ENCODE data around the gene CRIP3. TPM values are rescaled to one million over a fixed set of nuclear protein-coding genes. Genes with fewer than 3 reads are reported as not detected.

The CRIP3 gene
- total RNA-seq, 4 donors from 2014 or later = 2.2 to 3.4 (median 2.6) TPM; not detected in 1

- TF ChIP-seq EP300 (IDR thresholded peaks at IDR 0.05) (no peak), CTCF (IDR thresholded peaks at IDR 0.05) (no peak), POLR2AphosphoS5 (IDR thresholded peaks at IDR 0.05) (no peak), POLR2A (IDR thresholded peaks at IDR 0.05) (no peak)
- no peaks in the 10 kb centered on the region for H3K9me3 ChIP-seq
- H3K27me3 ChIP-seq = peaks cover 47% of the 10 kb centered on the region
- WGBS = 84% methylated on average over 7 of the region's 10 CpGs
- no peaks in the 10 kb centered on the region for H3K36me3 ChIP-seq
- no peak overlapping the region for H3K27ac ChIP-seq
- no peak overlapping the region for H3K4me3 ChIP-seq
- DNase-seq (ENCODE audit: low spot score in 2 of 2) = no peak
- H3K4me1 ChIP-seq = peaks cover 9% of the 10 kb centered on the region
Observed at GRCh38 chr6:43286980-43287716, 21.5 kb downstream of the CRIP3 start.

GRCh38 chr6:43286456-43286979, 22.1 kb downstream of the CRIP3 start:
- WGBS = 93% methylated on average over 3 of the region's 6 CpGs
- H3K27ac ChIP-seq = no peak overlapping the region
- peaks cover 9% of the 10 kb centered on the region for H3K4me1 ChIP-seq
- peaks cover 47% of the 10 kb centered on the region for H3K27me3 ChIP-seq
- TF ChIP-seq POLR2AphosphoS5 (IDR thresholded peaks at IDR 0.05) = no peak
- TF ChIP-seq CTCF (IDR thresholded peaks at IDR 0.05) = no peak
- TF ChIP-seq POLR2A (IDR thresholded peaks at IDR 0.05) = no peak
- no peak for TF ChIP-seq EP300 (IDR thresholded peaks at IDR 0.05)
- no peak for DNase-seq (ENCODE audit: low spot score in 2 of 2)
- H3K36me3 ChIP-seq = no peaks in the 10 kb centered on the region
- H3K4me3 ChIP-seq = no peak overlapping the region
- no peaks in the 10 kb centered on the region for H3K9me3 ChIP-seq

- no peak for DNase-seq (ENCODE audit: low spot score in 2 of 2)
- peaks cover 47% of the 10 kb centered on the region for H3K27me3 ChIP-seq
- TF ChIP-seq POLR2A (IDR thresholded peaks at IDR 0.05) (no peak), POLR2AphosphoS5 (IDR thresholded peaks at IDR 0.05) (no peak), EP300 (IDR thresholded peaks at IDR 0.05) (no peak), CTCF (IDR thresholded peaks at IDR 0.05) (no peak)
- no peaks in the 10 kb centered on the region for H3K36me3 ChIP-seq
- H3K4me1 ChIP-seq = peaks cover 9% of the 10 kb centered on the region
- no CpG with 5 or more reads among the region's 5 CpGs for WGBS
- H3K27ac ChIP-seq = no peak overlapping the region
- H3K4me3 ChIP-seq = no peak overlapping the region
- no peaks in the 10 kb centered on the region for H3K9me3 ChIP-seq
Observed at GRCh38 chr6:43285832-43286231, 22.8 kb downstream of the CRIP3 start.

DNA sequence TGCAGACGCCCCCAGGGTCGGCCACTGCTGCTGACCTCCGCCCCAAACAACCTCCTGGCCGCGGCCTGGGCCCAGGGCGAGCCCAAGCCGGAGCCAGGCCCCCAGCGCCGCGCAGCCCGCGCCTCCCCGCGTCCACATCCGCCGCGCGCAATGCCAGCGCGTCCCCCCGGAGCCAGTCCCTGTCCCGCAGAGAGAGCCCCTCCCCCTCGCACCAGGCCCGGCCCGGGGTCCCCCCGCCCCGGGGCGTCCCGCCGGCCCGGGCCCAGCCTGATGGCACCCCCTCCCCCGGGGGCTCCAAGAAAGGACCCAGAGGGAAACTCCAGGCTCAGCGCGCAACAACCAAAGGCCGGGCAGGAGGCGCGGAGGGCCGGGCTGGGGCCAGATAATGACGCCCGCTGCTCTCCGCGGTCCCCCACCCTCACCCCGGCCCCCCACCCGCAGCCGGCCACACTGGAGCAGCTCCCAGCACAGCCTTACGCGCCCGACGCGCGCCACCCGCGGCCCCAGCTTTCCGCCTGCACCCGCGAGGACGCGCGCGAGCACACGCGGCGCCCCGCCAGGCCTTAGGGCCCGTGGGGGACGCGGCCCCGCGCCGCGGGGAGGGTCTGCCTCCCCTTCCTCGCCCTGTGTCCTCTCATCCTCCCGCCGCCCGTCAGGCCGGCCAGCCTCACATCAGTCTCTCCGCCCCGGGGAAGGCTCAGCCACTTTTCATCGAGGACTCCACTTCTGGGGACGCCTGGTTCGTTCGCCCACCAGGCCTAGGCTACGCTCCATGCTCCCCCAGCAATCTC, 23.4 kb downstream of the CRIP3 start:
- H3K4me3 ChIP-seq = peak overlapping the region; percentile 19
- peaks cover 9% of the 10 kb centered on the region for H3K4me1 ChIP-seq
- 14% methylated on average over 26 of the region's 83 CpGs for WGBS
- TF ChIP-seq POLR2AphosphoS5 (IDR thresholded peaks at IDR 0.05) (no peak), CTCF (IDR thresholded peaks at IDR 0.05) (no peak), POLR2A (IDR thresholded peaks at IDR 0.05) (no peak), EP300 (IDR thresholded peaks at IDR 0.05) (no peak)
- no peak for DNase-seq (ENCODE audit: low spot score in 2 of 2)
- H3K27me3 ChIP-seq = peaks cover 47% of the 10 kb centered on the region
- H3K36me3 ChIP-seq = no peaks in the 10 kb centered on the region
- H3K9me3 ChIP-seq = no peaks in the 10 kb centered on the region
- no peak overlapping the region for H3K27ac ChIP-seq

DNA sequence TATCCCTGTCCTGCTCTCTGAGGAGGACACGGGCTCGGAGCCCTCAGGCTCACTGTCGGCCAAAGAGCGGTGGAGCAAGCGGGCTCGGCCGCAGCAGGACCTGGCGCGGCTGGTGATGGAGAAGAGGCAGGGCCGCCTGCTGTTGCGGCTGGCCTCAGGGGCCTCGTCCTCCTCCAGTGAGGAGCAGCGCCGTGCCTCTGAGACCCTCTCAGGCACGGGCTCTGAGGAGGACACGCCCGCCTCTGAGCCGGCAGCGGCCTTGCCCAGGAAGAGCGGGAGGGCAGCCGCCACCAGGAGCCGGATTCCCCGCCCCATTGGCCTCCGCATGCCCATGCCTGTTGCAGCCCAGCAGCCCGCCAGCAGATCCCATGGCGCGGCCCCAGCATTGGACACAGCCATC, 24.7 kb downstream of the CRIP3 start:
- H3K27me3 ChIP-seq = peaks cover 47% of the 10 kb centered on the region
- H3K4me1 ChIP-seq = peaks cover 9% of the 10 kb centered on the region
- H3K4me3 ChIP-seq = no peak overlapping the region
- 20% methylated on average over 1 of the region's 27 CpGs for WGBS
- TF ChIP-seq POLR2A (IDR thresholded peaks at IDR 0.05) = no peak
- no peak for TF ChIP-seq EP300 (IDR thresholded peaks at IDR 0.05)
- TF ChIP-seq POLR2AphosphoS5 (IDR thresholded peaks at IDR 0.05) = no peak
- TF ChIP-seq CTCF (IDR thresholded peaks at IDR 0.05) = no peak
- H3K9me3 ChIP-seq = no peaks in the 10 kb centered on the region
- no peaks in the 10 kb centered on the region for H3K36me3 ChIP-seq
- no peak for DNase-seq (ENCODE audit: low spot score in 2 of 2)
- no peak overlapping the region for H3K27ac ChIP-seq
